Measurements from ENCODE around the gene PCDHGB5. TPM values are rescaled to one million over a fixed set of nuclear protein-coding genes. Genes with fewer than 3 reads are reported as not detected.
"Not testable (repeated sequence)": the region's sequence is repeated elsewhere in the genome, so short reads cannot be mapped to it uniquely, and the experiment has no call there.

Gene PCDHGB5
- polyA plus RNA-seq, 3 donors = 8.6 to 11.5 (median 10.8) TPM

GRCh38 chr5:141399555-141400258, 2.0 kb downstream of the PCDHGB5 start:
- DNase-seq (ENCODE audit: extremely low read depth in 1 of 11, low read depth in 9 of 11, low spot score in 4 of 11) = no peak

- DNase-seq (ENCODE audit: extremely low read depth in 1 of 11, low read depth in 9 of 11, low spot score in 4 of 11) = no peak
Observed at GRCh38 chr5:141402553-141403243, 5.0 kb downstream of the PCDHGB5 start, which contains the start of gene PCDHGA9. Gene PCDHGA9, plus strand, starts transcription at chr5:141402778. Its CDS starts 175 bp downstream, at chr5:141402953.

- no peak for DNase-seq (ENCODE audit: extremely low read depth in 1 of 11, low read depth in 9 of 11, low spot score in 4 of 11)
Observed at GRCh38 chr5:141403387-141403786, 5.6 kb downstream of the PCDHGB5 start.

GRCh38 chr5:141407790-141408505, 10.2 kb downstream of the PCDHGB5 start, which contains the start of gene PCDHGB6:
Gene PCDHGB6, plus strand, starts transcription at chr5:141408021. Its CDS starts 182 bp downstream, at chr5:141408203.
- DNase-seq (ENCODE audit: extremely low read depth in 1 of 11, low read depth in 9 of 11, low spot score in 4 of 11) = not testable (repeated sequence)

GRCh38 chr5:141409598-141410306, 12.0 kb downstream of the PCDHGB5 start:
- no peak for DNase-seq (ENCODE audit: extremely low read depth in 1 of 11, low read depth in 9 of 11, low spot score in 4 of 11)

- no peak for DNase-seq (ENCODE audit: extremely low read depth in 1 of 11, low read depth in 9 of 11, low spot score in 4 of 11)
Observed at GRCh38 chr5:141411575-141411974, 13.8 kb downstream of the PCDHGB5 start.

GRCh38 chr5:141412854-141413539, 15.2 kb downstream of the PCDHGB5 start, which contains the start of gene PCDHGA10:
Gene PCDHGA10, plus strand, starts transcription at chr5:141412987. Its CDS starts 189 bp downstream, at chr5:141413176.
- DNase-seq (ENCODE audit: extremely low read depth in 1 of 11, low read depth in 9 of 11, low spot score in 4 of 11) = no peak

- no peak for DNase-seq (ENCODE audit: extremely low read depth in 1 of 11, low read depth in 9 of 11, low spot score in 4 of 11)
Observed at GRCh38 chr5:141413540-141414069, 15.9 kb downstream of the PCDHGB5 start.

GRCh38 chr5:141414548-141415274, 17.0 kb downstream of the PCDHGB5 start:
- not testable (repeated sequence) for DNase-seq (ENCODE audit: extremely low read depth in 1 of 11, low read depth in 9 of 11, low spot score in 4 of 11)

GRCh38 chr5:141415275-141415618, 17.5 kb downstream of the PCDHGB5 start:
- DNase-seq (ENCODE audit: extremely low read depth in 1 of 11, low read depth in 9 of 11, low spot score in 4 of 11) = not testable (repeated sequence)

- DNase-seq (ENCODE audit: extremely low read depth in 1 of 11, low read depth in 9 of 11, low spot score in 4 of 11) = peak in 7 of 11 donors; percentile 33 to 56 (median 47)
Observed at GRCh38 chr5:141417494-141418172, 19.9 kb downstream of the PCDHGB5 start, which contains the start of gene PCDHGB7. Gene PCDHGB7, plus strand, starts transcription at chr5:141417677. Its CDS starts 183 bp downstream, at chr5:141417860.

- no peak for DNase-seq (ENCODE audit: extremely low read depth in 1 of 11, low read depth in 9 of 11, low spot score in 4 of 11)
Observed at GRCh38 chr5:141419074-141419880, 21.5 kb downstream of the PCDHGB5 start.

GRCh38 chr5:141420855-141421488, 23.2 kb downstream of the PCDHGB5 start, which contains the start of gene PCDHGA11:
Gene PCDHGA11, plus strand, starts transcription at chr5:141421051. Its CDS starts 177 bp downstream, at chr5:141421228.
- peak in 1 of 11 donors; percentile 22 for DNase-seq (ENCODE audit: extremely low read depth in 1 of 11, low read depth in 9 of 11, low spot score in 4 of 11)

- DNase-seq (ENCODE audit: extremely low read depth in 1 of 11, low read depth in 9 of 11, low spot score in 4 of 11) = no peak
Observed at GRCh38 chr5:141421489-141421855, 23.7 kb downstream of the PCDHGB5 start.

GRCh38 chr5:141422742-141423291, 25.1 kb downstream of the PCDHGB5 start:
- no peak for DNase-seq (ENCODE audit: extremely low read depth in 1 of 11, low read depth in 9 of 11, low spot score in 4 of 11)

Data from renal cortex interstitium (tissue), 11 donors.